ENCODE results near the gene RREB1.

RREB1 gene

GRCh38 chr6:7122684-7123083 lies 14.9 kb downstream of the RREB1 start:
- DNase-seq (ENCODE audit: low read depth): no peak

GRCh38 chr6:7124114-7124513 lies 16.4 kb downstream of the RREB1 start:
- DNase-seq (ENCODE audit: low read depth): no peak

DNA sequence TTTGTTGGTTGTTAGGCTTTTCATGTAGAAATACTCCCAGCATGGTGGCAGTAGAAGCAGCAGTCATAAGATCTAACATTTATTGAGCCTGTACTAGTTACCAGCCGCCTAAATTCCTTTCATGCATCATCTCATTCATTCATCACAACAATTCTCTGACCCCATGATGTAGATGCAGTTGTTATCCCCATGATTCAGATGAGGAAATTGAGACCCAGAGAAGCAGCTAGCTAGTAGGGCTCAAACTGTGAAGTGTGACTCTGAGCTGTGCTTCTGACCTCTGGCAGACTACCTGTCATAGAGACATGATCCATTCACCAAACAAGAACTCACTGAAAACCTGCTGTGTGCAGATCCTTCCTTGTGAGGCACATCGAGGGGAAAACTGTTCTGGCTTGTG lies 16.9 kb downstream of the RREB1 start:
- DNase-seq (ENCODE audit: low read depth): no peak

- no peak for DNase-seq (ENCODE audit: low read depth)
Measured at GRCh38 chr6:7125290-7125689, 17.5 kb downstream of the RREB1 start.

- DNase-seq (ENCODE audit: low read depth): no peak
Measured at GRCh38 chr6:7126754-7127153, 19.0 kb downstream of the RREB1 start.

GRCh38 chr6:7127680-7128079 lies 19.9 kb downstream of the RREB1 start:
- no peak for DNase-seq (ENCODE audit: low read depth)

GRCh38 chr6:7129360-7129759 lies 21.6 kb downstream of the RREB1 start:
- no peak for DNase-seq (ENCODE audit: low read depth)

- no peak for DNase-seq (ENCODE audit: low read depth)
Measured at GRCh38 chr6:7129784-7130569, 22.2 kb downstream of the RREB1 start.

DNA sequence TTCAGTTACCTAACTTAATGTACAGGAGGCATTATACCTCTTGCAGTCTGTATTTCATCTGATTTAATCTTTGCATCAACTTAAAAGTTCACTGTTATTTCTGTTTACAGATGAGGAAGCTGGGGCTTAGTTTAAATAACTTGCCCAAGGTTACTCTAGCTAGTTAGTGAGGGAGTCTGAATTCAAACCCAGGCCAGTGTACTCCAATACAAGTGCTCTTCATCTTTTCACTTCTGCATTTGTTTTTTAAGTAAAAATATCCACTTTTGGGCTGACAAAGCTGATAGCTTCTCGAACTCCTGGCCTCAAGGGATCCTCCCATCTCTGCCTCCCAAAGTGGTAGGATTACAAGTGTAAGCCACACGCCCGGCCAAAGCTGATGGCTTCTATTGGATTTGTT lies 23.6 kb downstream of the RREB1 start:
- DNase-seq (ENCODE audit: low read depth): no peak

- no peak for DNase-seq (ENCODE audit: low read depth)
Measured at GRCh38 chr6:7132398-7133035, 24.8 kb downstream of the RREB1 start.

- no peak for DNase-seq (ENCODE audit: low read depth)
Measured at GRCh38 chr6:7134999-7135745, 27.4 kb downstream of the RREB1 start.

DNA sequence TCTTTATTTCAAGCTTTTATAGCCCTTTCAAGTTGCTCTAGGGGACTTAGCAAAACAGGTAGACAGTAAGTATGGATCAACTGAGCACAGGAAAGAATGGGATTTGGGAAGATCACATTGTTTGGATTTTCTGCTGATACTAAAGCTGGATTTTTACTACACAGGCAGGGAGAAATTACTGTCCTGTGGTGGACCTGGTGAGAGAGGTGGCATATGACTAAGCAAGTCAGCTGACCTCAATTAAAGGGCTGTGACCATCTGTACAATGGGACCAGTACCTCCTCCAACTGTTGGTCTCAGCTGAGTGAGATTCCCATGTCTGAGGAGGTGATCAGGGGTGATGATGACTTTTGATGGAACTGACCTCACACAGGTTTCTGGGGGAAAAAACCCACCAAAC lies 28.0 kb downstream of the RREB1 start:
- DNase-seq (ENCODE audit: low read depth): no peak

GRCh38 chr6:7136859-7137334 lies 29.1 kb downstream of the RREB1 start:
- DNase-seq (ENCODE audit: low read depth): no peak

GRCh38 chr6:7137335-7138045 lies 29.7 kb downstream of the RREB1 start:
- peak; percentile 54 for DNase-seq (ENCODE audit: low read depth)

DNA sequence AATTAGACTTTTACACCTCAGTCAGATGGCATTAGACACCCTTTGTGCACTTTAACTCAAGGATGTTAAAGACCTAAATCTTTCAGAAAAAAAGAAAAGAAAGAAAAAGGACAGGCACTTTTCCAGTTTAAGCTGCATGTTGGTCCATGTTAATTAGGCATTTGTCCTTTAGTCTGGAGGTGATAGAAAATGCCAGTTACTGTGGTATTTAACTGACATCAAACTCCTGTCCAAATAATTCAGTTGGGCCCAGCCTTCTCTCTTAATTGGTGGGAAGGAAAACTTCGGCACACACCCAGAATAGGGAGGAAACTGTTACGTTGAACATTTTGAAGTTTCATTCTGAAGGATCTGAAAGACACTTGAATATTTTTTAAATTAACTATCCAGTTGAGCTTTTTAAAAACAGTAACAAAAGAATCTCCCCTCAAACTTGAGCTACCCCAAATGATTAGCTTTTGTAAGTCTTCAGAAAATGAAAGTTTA lies 30.3 kb downstream of the RREB1 start:
- DNase-seq (ENCODE audit: low read depth): no peak

DNA sequence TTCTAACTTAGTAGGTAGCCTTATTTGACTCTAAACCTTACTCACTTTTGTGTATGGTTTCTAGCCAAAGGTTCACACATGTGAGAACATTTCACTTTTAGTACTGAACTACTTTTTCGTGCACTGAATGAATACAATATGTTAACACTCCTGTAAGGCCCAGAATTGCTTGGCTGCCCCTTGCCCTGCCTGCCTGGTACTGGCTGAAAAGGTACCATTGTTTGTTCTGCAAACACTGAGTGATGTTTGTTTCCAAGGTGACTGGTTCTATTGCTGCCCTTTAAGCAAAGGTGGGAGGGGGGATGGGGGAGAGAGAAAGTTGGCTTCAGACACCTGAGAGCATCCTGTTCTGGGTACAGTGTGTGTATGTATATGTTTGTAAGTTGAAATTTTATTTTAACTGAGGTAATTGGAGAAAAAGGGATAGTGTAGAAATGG lies 31.2 kb downstream of the RREB1 start:
- no peak for DNase-seq (ENCODE audit: low read depth)

DNA sequence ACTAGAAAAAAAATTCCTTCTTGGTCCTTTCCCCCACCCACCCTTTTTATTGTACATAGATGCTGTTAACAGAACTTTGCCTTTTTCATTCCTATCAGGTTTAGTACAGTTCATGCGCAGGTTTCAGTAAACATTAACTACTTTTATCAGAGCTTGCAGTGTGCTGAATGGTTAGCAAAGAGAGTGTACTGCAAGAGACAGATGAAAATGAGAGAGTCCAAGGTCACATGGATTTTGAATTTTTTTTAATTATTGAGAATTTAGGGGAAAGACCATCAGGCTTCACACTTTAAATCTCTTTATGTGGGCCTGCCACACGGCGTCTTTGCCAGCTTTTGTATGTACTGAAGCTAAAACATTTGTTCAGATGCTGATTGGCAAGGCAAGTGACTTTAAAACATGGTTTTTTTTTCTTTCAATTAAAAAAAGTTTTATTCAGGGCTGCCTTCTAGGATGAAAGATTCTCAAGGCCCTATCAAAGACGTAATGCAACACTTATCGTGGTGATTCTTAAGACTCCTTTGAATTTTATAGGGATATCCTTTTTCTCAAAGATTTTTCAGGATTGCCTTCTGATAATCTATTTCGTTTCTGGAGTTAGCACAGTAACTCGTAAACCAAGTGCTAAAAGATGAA lies 32.2 kb downstream of the RREB1 start:
- no peak for DNase-seq (ENCODE audit: low read depth)

DNA sequence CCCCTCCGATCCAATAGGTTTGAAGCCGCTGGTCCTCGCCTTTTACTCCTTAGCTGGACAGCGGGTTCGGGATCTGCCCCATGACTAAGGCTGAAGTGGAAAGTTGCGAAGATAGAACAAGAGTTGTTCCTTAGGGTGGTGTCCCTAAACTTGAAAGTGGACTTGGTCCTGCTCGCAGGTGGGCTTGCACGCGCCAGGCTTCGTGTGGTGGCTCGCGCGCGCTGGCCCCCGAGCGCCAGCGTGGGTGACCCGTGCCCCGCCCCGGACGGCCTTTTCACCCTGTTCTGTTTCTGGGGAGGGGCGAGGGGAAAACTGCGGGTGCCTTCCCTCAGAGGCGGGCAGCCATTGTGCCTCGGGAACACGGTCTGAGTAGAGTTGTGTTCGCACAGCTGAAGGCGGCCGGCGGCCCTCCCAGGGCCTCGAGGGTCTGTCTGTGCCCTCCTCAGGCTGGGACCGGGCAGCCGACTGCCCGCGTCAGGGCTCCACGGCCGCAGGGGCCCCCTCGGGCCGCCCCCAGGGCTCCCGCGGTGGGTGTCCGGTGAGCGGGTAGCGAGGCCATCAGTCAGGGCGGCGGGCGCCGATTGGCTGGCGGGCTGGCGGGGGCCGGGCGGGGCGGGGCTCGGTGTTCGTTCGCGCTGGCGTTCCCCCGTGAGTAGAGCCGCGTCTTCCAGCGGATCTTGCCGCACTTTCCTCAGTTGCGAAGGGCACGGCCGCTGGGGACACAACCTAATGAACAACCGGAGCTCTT lies 33.0 kb downstream of the RREB1 start:
- DNase-seq (ENCODE audit: low read depth): peak; percentile 72

DNA sequence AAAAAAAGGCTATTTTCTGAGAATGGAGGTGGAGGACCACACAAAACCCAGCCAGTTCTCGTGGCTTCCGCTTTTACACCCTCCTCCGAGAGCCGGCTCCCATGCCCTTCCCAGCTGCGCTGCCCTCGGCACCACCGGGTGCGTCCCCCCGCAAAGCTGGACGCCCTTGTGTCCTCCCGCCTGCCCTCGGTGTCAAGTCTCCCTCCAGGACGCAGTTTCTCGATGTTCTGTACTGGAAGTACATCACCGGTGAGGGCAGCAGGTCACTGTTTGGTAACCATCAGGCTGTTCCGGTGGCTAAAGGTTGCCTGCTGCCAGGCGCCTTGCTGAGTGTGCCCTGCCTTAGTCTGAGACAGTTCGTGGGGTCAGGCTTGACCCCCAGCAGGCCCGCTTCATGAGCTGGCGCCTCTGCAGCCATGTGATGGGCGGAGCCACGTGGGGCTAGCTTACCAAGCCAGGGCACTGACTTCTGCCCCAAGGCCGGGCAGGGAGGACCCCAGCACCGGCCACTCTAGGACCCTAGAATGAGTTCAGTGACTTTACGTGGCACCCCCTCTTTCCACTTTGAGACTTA lies 34.6 kb downstream of the RREB1 start:
- no peak for DNase-seq (ENCODE audit: low read depth)

- DNase-seq (ENCODE audit: low read depth): no peak
Measured at GRCh38 chr6:7142918-7143475, 35.2 kb downstream of the RREB1 start.
